ENCODE data around the gene RAI1. TPM values are rescaled to one million over a fixed set of nuclear protein-coding genes. Genes with fewer than 3 reads are reported as not detected.

The RAI1 gene
- total and polyA plus RNA-seq, 2 of the 8 experiments (the other 6 are each of a cell fraction or from before 2014, with no cell fraction given) = 0.39 to 1.2 TPM

- POLR2A ChIA-PET (ENCODE audit: partially characterized antibody) = interaction anchor here (0.9 to 1.4 kb wide), 3 partner anchors 12 to 40 kb away, joined by 3 to 5 read pairs (median 4); partner anchors contain the start of gene SREBF1
- Histone ChIP-seq H3K4ac (replicated peaks; ENCODE audit: insufficient read length, low read depth, low read length) (no peak overlapping the region), H2BK5ac (ENCODE audit: low read depth, low read length) (no peak overlapping the region), H3K23ac (ENCODE audit: insufficient read length) (no peak overlapping the region), H3K27me3 (replicated peaks in 1 of 4; ENCODE audit: control insufficient read depth in 3 of 4, extremely low read depth in 1 of 4, insufficient read depth in 3 of 4, low read length in 3 of 4) (peaks cover 0 to 21% (median 12%) of the 10 kb centered on the region in 4 experiments; a peak in 5 of 7 replicates), H3K9ac (replicated peaks in 1 of 4; ENCODE audit: extremely low read depth in 1 of 4, low read depth in 3 of 4, low read length in 3 of 4) (no peak overlapping the region), H3K4me2 (ENCODE audit: insufficient read depth in 1 of 2, low read depth in 2 of 2, low read length in 2 of 2) (no peak overlapping the region), H2BK12ac (ENCODE audit: low read depth, low read length) (no peak overlapping the region), H4K8ac (ENCODE audit: extremely low read depth, insufficient read depth, low read length) (no peak overlapping the region), H4K91ac (replicated peaks; ENCODE audit: insufficient read length, low read length) (no peak overlapping the region), H4K20me1 (replicated peaks in 1 of 2; ENCODE audit: control insufficient read depth in 1 of 2, insufficient read depth in 2 of 2, low read length in 2 of 2) (peaks cover 0 to 5% of the 10 kb centered on the region in 2 experiments), H2AFZ (ENCODE audit: low read length) (no peak overlapping the region), H2BK15ac (ENCODE audit: low read length) (no peak overlapping the region), H3K27ac (ENCODE audit: low read depth, low read length) (no peak overlapping the region), H3K4me1 (replicated peaks in 1 of 4; ENCODE audit: control insufficient read depth in 3 of 4, insufficient read depth in 4 of 4, low read length in 3 of 4) (peaks cover 5 to 24% (median 13%) of the 10 kb centered on the region in 4 experiments), H3K14ac (ENCODE audit: insufficient read length) (no peak overlapping the region), H3K9me3 (ENCODE audit: insufficient read depth in 2 of 2, low read depth in 1 of 2, low read length in 1 of 2) (no peaks in the 10 kb centered on the region), H3K4me3 (ENCODE audit: extremely low read depth in 1 of 4, insufficient read depth in 2 of 4, low read depth in 3 of 4, low read length in 4 of 4) (no peak overlapping the region), H2BK120ac (replicated peaks; ENCODE audit: low read depth, low read length) (no peak overlapping the region), H3K23me2 (ENCODE audit: low read depth, low read length) (peaks cover 3% of the 10 kb centered on the region; the same call in 1 of the 2 replicates), H2AK5ac (ENCODE audit: low read depth, low read length) (no peak overlapping the region), H4K5ac (ENCODE audit: insufficient read length, low read depth, low read length) (no peak overlapping the region), H3K36me3 (ENCODE audit: control insufficient read depth in 2 of 4, insufficient read depth in 4 of 4, low read length in 3 of 4) (no peaks in the 10 kb centered on the region), H2BK20ac (ENCODE audit: low read length) (no peak overlapping the region), H3K56ac (replicated peaks; ENCODE audit: insufficient read length, low read depth, low read length) (no peak overlapping the region), H3K18ac (ENCODE audit: extremely low read depth, low read length) (no peak overlapping the region), H3K79me1 (ENCODE audit: low read depth, low read length) (no peaks in the 10 kb centered on the region), H3K79me2 (ENCODE audit: control insufficient read depth in 1 of 2, insufficient read depth in 2 of 2, low read length in 2 of 2) (no peaks in the 10 kb centered on the region)
- CTCF ChIA-PET (ENCODE audit: partially characterized antibody) = interaction anchor here (0.9 to 2.6 kb wide), 4 partner anchors 11 to 58 kb away, joined by 3 to 10 read pairs (median 4); no protein-coding TSS in a partner anchor
- no peak for FAIRE-seq
- DNase-seq (ENCODE audit: low read depth in 1 of 2, low spot score in 2 of 2) = no peak
- 97% methylated on average over 13 of the region's 13 CpGs; no CpG with 5 or more reads in 1 of the 2 experiments for WGBS, 2 experiments (ENCODE audit: extremely low coverage in 1 of 2, insufficient coverage in 1 of 2, insufficient read length in 1 of 2, insufficient replicate concordance in 2 of 2, low coverage in 1 of 2, low lambda C conversion rate in 2 of 2, missing lambda C conversion rate in 1 of 2)
- TF ChIP-seq EP300 (IDR thresholded peaks at IDR 0.05; ENCODE audit: borderline replicate concordance in 1 of 2, low read depth in 2 of 2, low read length in 2 of 2) = no peak
- TF ChIP-seq CREB1 (IDR thresholded peaks at IDR 0.05) = no peak
- TF ChIP-seq SUZ12 (IDR thresholded peaks at IDR 0.05; ENCODE audit: low read length) = no peak
- no peak for TF ChIP-seq RNF2 (IDR thresholded peaks at IDR 0.05; ENCODE audit: borderline replicate concordance, low read depth, low read length, missing control alignments, poor library complexity, severe bottlenecking)
- TF ChIP-seq RXRA (IDR thresholded peaks at IDR 0.05; ENCODE audit: insufficient read depth, low read depth, low read length) = no peak
- no peak for TF ChIP-seq TCF12 (IDR thresholded peaks at IDR 0.05; ENCODE audit: low read depth, low read length)
- no peak for TF ChIP-seq BCL11A (IDR thresholded peaks at IDR 0.05; ENCODE audit: low read depth in 2 of 2, low read length in 2 of 2)
- TF ChIP-seq GTF2F1 (IDR thresholded peaks at IDR 0.05; ENCODE audit: borderline replicate concordance, low read depth, low read length) = no peak
- no peak for TF ChIP-seq POU5F1 (IDR thresholded peaks at IDR 0.05; ENCODE audit: low read depth, low read length)
- no peak for TF ChIP-seq YY1 (IDR thresholded peaks at IDR 0.05; ENCODE audit: low read depth, low read length)
- TF ChIP-seq, protein P1, sequence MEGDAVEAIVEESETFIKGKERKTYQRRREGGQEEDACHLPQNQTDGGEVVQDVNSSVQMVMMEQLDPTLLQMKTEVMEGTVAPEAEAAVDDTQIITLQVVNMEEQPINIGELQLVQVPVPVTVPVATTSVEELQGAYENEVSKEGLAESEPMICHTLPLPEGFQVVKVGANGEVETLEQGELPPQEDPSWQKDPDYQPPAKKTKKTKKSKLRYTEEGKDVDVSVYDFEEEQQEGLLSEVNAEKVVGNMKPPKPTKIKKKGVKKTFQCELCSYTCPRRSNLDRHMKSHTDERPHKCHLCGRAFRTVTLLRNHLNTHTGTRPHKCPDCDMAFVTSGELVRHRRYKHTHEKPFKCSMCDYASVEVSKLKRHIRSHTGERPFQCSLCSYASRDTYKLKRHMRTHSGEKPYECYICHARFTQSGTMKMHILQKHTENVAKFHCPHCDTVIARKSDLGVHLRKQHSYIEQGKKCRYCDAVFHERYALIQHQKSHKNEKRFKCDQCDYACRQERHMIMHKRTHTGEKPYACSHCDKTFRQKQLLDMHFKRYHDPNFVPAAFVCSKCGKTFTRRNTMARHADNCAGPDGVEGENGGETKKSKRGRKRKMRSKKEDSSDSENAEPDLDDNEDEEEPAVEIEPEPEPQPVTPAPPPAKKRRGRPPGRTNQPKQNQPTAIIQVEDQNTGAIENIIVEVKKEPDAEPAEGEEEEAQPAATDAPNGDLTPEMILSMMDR (IDR thresholded peaks at IDR 0.05; ENCODE audit: control extremely low read depth in 1 of 3, insufficient read depth in 1 of 3, low read depth in 1 of 3, low read length in 3 of 3) = no peak
- no peak for TF ChIP-seq ASH2L (IDR thresholded peaks at IDR 0.05; ENCODE audit: low read length)
Observed at GRCh38 chr17:17796787-17797061, 115.5 kb downstream of the RAI1 start.

Data from H1 (cell line).